PC-9 (cell line): ENCODE results near the gene OLIG2. TPM values are rescaled to one million over a fixed set of nuclear protein-coding genes. Genes with fewer than 3 reads are reported as not detected.

Experiments used
- BruUV-seq: library from RNA; stranded (reverse); fragments of 400-500 nt; replicated peaks from 2 replicates; lab custom pipeline; 2021; lab: Mats Ljungman, UMichigan
- CTCF ChIA-PET: fragments of 300-600 bp; sonication (Branson Sonifier 250); formaldehyde crosslinking; loops from one replicate; lab custom pipeline; 2022; ENCODE audit warnings: antibody characterized with exemption; lab: Charles Lee
- POLR2A ChIA-PET: fragments of 300-600 bp; sonication (Branson Sonifier 250); formaldehyde crosslinking; loops from one replicate; lab custom pipeline; 2022; ENCODE audit warnings: antibody characterized with exemption; ENCODE audit not compliant: unreplicated experiment; lab: Charles Lee
- DNase-seq, 2 experiments: peaks; one replicate each; pipeline versions ENCODE4 v3.0.0 to v3.0.0-alpha.2; 2015 to 2022; ENCODE audit warnings: mixed read lengths in 1 of 2
- H2AFZ ChIP-seq: fragments of 200-600 bp; sonication (generic); 2 replicates; pipeline ENCODE4 v1.8.1; 2017; ENCODE audit warnings: antibody characterized with exemption
- H3F3A ChIP-seq: fragments of 200-600 bp; sonication (generic); 2 replicates; pipeline ENCODE4 v1.8.1; 2017; ENCODE audit warnings: antibody characterized with exemption, mild to moderate bottlenecking, low read depth; ENCODE audit not compliant: insufficient read depth
- H3K27ac ChIP-seq: fragments of 200-600 bp; sonication (generic); 2 replicates; pipeline ENCODE4 v1.6.1; 2016; ENCODE audit warnings: mixed run types
- H3K27me3 ChIP-seq: fragments of 200-600 bp; sonication (generic); 2 replicates; pipeline ENCODE4 v1.6.1; 2016; ENCODE audit warnings: low read depth, mixed run types; ENCODE audit not compliant: insufficient read depth
- H3K36me3 ChIP-seq: fragments of 200-600 bp; sonication (generic); 2 replicates; pipeline ENCODE4 v1.6.1; 2016; ENCODE audit warnings: low read depth, mixed run types
- H3K4me1 ChIP-seq: fragments of 200-600 bp; sonication (generic); replicated peaks from 2 replicates; pipeline ENCODE4 v1.6.1; 2016; ENCODE audit warnings: mixed run types; ENCODE audit not compliant: insufficient read depth
- H3K4me2 ChIP-seq: fragments of 200-600 bp; sonication (generic); 2 replicates; pipeline ENCODE4 v1.6.1; 2017; ENCODE audit warnings: mixed run types
- H3K4me3 ChIP-seq: fragments of 200-600 bp; sonication (generic); 2 replicates; pipeline ENCODE4 v1.6.1; 2016; ENCODE audit warnings: mixed run types
- H3K79me2 ChIP-seq: fragments of 200-600 bp; sonication (generic); 2 replicates; pipeline ENCODE4 v1.6.1; 2017; ENCODE audit warnings: low read depth, mixed run types
- H3K9me2 ChIP-seq: fragments of 200-600 bp; sonication (generic); 2 replicates; pipeline ENCODE4 v1.8.1; 2017; ENCODE audit warnings: mild to moderate bottlenecking; ENCODE audit not compliant: insufficient read depth
- H3K9me3 ChIP-seq: fragments of 200-600 bp; sonication (generic); 2 replicates; pipeline ENCODE4 v1.8.1; 2016; ENCODE audit warnings: low read depth; ENCODE audit not compliant: insufficient read depth
- H4K20me1 ChIP-seq: fragments of 200-600 bp; sonication (generic); 2 replicates; pipeline ENCODE4 v1.8.1; 2017; ENCODE audit not compliant: insufficient read depth
- EZH2 ChIP-seq: fragments of 200-600 bp; sonication (generic); IDR thresholded peaks from 2 replicates; pipeline ENCODE4 v1.8.0; 2017; ENCODE audit warnings: antibody characterized with exemption, low read depth
- intact Hi-C: fragments of 100-400 bp; cut with micrococcal nuclease; formaldehyde crosslinking; loops from one replicate; pipeline ENCODE4 v1.10.0; 2022; ENCODE audit not compliant: unreplicated experiment
- total RNA-seq: library from RNA; stranded (reverse); gene quantifications from 2 replicates; pipeline ENCODE4 v1.2.3, GENCODE V29; 2021
- TF ChIP-seq, protein P1 (sequence below): fragments of 200-600 bp; sonication (generic); conservative IDR thresholded peaks from 2 replicates; pipeline ENCODE4 v1.6.1; 2017; ENCODE audit warnings: mixed run types, antibody characterized with exemption, mild to moderate bottlenecking, moderate library complexity

The OLIG2 gene
- total RNA-seq, 1 experiment from 2014 or later, result not detected

DNA sequence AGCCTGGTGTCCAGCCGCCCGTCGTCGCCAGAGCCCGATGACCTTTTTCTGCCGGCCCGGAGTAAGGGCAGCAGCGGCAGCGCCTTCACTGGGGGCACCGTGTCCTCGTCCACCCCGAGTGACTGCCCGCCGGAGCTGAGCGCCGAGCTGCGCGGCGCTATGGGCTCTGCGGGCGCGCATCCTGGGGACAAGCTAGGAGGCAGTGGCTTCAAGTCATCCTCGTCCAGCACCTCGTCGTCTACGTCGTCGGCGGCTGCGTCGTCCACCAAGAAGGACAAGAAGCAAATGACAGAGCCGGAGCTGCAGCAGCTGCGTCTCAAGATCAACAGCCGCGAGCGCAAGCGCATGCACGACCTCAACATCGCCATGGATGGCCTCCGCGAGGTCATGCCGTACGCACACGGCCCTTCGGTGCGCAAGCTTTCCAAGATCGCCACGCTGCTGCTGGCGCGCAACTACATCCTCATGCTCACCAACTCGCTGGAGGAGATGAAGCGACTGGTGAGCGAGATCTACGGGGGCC is 1.2 kb downstream of the OLIG2 start:
- Histone ChIP-seq H3K27ac (no peak overlapping the region), H3K36me3 (no peaks in the 10 kb centered on the region), H4K20me1 (no peaks in the 10 kb centered on the region), H3K4me1 (no peaks in the 10 kb centered on the region), H3K4me3 (no peak overlapping the region), H3K79me2 (no peaks in the 10 kb centered on the region), H2AFZ (no peak overlapping the region), H3K9me2 (no peaks in the 10 kb centered on the region), H3K9me3 (no peaks in the 10 kb centered on the region), H3K27me3 (peaks cover 61% of the 10 kb centered on the region), H3F3A (no peaks in the 10 kb centered on the region), H3K4me2 (no peak overlapping the region)
- POLR2A ChIA-PET, result no interaction called here
- intact Hi-C loops, result no loop called here
- TF ChIP-seq EZH2, result no peak
- TF ChIP-seq, protein P1, sequence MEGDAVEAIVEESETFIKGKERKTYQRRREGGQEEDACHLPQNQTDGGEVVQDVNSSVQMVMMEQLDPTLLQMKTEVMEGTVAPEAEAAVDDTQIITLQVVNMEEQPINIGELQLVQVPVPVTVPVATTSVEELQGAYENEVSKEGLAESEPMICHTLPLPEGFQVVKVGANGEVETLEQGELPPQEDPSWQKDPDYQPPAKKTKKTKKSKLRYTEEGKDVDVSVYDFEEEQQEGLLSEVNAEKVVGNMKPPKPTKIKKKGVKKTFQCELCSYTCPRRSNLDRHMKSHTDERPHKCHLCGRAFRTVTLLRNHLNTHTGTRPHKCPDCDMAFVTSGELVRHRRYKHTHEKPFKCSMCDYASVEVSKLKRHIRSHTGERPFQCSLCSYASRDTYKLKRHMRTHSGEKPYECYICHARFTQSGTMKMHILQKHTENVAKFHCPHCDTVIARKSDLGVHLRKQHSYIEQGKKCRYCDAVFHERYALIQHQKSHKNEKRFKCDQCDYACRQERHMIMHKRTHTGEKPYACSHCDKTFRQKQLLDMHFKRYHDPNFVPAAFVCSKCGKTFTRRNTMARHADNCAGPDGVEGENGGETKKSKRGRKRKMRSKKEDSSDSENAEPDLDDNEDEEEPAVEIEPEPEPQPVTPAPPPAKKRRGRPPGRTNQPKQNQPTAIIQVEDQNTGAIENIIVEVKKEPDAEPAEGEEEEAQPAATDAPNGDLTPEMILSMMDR, result no peak
- CTCF ChIA-PET, result no interaction called here
- DNase-seq, result no peak
- no TSS peak for BruUV-seq

DNA sequence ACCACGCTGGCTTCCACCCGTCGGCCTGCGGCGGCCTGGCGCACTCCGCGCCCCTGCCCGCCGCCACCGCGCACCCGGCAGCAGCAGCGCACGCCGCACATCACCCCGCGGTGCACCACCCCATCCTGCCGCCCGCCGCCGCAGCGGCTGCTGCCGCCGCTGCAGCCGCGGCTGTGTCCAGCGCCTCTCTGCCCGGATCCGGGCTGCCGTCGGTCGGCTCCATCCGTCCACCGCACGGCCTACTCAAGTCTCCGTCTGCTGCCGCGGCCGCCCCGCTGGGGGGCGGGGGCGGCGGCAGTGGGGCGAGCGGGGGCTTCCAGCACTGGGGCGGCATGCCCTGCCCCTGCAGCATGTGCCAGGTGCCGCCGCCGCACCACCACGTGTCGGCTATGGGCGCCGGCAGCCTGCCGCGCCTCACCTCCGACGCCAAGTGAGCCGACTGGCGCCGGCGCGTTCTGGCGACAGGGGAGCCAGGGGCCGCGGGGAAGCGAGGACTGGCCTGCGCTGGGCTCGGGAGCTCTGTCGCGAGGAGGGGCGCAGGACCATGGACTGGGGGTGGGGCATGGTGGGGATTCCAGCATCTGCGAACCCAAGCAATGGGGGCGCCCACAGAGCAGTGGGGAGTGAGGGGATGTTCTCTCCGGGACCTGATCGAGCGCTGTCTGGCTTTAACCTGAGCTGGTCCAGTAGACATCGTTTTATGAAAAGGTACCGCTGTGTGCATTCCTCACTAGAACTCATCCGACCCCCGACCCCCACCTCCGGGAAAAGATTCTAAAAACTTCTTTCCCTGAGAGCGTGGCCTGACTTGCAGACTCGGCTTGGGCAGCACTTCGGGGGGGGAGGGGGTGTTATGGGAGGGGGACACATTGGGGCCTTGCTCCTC is 1.9 kb downstream of the OLIG2 start:
- no peaks in the 10 kb centered on the region for H3K4me1 ChIP-seq
- ChIA-PET POLR2A (no interaction called here), CTCF (no interaction called here)
- no TSS peak for BruUV-seq
- TF ChIP-seq EZH2, result no peak
- TF ChIP-seq, protein P1, result no peak
- H3K9me2 ChIP-seq, result no peaks in the 10 kb centered on the region
- H3K36me3 ChIP-seq, result no peaks in the 10 kb centered on the region
- H3F3A ChIP-seq, result no peaks in the 10 kb centered on the region
- H3K9me3 ChIP-seq, result no peaks in the 10 kb centered on the region
- intact Hi-C loops, result no loop called here
- H4K20me1 ChIP-seq, result no peaks in the 10 kb centered on the region
- H2AFZ ChIP-seq, result no peak overlapping the region
- no peak for DNase-seq
- H3K4me2 ChIP-seq, result no peak overlapping the region
- H3K4me3 ChIP-seq, result no peak overlapping the region
- H3K27me3 ChIP-seq, result peaks cover 61% of the 10 kb centered on the region
- H3K79me2 ChIP-seq, result no peaks in the 10 kb centered on the region
- H3K27ac ChIP-seq, result no peak overlapping the region

GRCh38 chr21:33028287-33028670 is 2.5 kb downstream of the OLIG2 start:
- peaks cover 56% of the 10 kb centered on the region for H3K27me3 ChIP-seq
- H3K4me1 ChIP-seq, result no peaks in the 10 kb centered on the region
- no peak for DNase-seq
- TF ChIP-seq, protein P1, result no peak
- no peak for TF ChIP-seq EZH2
- POLR2A ChIA-PET, result no interaction called here
- CTCF ChIA-PET, result no interaction called here
- H3K36me3 ChIP-seq, result no peaks in the 10 kb centered on the region
- intact Hi-C loops, result no loop called here
- no peaks in the 10 kb centered on the region for H3K9me3 ChIP-seq
- no peak overlapping the region for H3K4me3 ChIP-seq
- no TSS peak for BruUV-seq
- H2AFZ ChIP-seq, result no peak overlapping the region
- H3K4me2 ChIP-seq, result no peak overlapping the region
- no peak overlapping the region for H3K27ac ChIP-seq
- no peaks in the 10 kb centered on the region for H3K9me2 ChIP-seq
- no peaks in the 10 kb centered on the region for H4K20me1 ChIP-seq
- H3F3A ChIP-seq, result no peaks in the 10 kb centered on the region
- no peaks in the 10 kb centered on the region for H3K79me2 ChIP-seq
